SK-N-SH treated with all-trans-retinoic acid at 6 μM for 48 hours (cell line): ENCODE data around the gene ETS1.

Experiments
- RARB ChIP-seq: fragments of 250-450 bp; sonication (Bioruptor Pico); IDR thresholded peaks from 2 replicates; pipeline ENCODE4 v1.8.0; 2021; ENCODE audit warnings: mild to moderate bottlenecking, moderate library complexity
- TOX ChIP-seq: fragments of 250-450 bp; sonication (Bioruptor Pico); IDR thresholded peaks from 2 replicates; pipeline ENCODE4 v1.8.0; 2021; ENCODE audit warnings: mild to moderate bottlenecking, moderate library complexity, borderline replicate concordance
- ZNF565 ChIP-seq: fragments of 450-650 bp; formaldehyde crosslinking; conservative IDR thresholded peaks from 2 replicates; pipeline ENCODE4 v1.5.0; 2020; ENCODE audit warnings: low read depth, mild to moderate bottlenecking, moderate library complexity

DNA sequence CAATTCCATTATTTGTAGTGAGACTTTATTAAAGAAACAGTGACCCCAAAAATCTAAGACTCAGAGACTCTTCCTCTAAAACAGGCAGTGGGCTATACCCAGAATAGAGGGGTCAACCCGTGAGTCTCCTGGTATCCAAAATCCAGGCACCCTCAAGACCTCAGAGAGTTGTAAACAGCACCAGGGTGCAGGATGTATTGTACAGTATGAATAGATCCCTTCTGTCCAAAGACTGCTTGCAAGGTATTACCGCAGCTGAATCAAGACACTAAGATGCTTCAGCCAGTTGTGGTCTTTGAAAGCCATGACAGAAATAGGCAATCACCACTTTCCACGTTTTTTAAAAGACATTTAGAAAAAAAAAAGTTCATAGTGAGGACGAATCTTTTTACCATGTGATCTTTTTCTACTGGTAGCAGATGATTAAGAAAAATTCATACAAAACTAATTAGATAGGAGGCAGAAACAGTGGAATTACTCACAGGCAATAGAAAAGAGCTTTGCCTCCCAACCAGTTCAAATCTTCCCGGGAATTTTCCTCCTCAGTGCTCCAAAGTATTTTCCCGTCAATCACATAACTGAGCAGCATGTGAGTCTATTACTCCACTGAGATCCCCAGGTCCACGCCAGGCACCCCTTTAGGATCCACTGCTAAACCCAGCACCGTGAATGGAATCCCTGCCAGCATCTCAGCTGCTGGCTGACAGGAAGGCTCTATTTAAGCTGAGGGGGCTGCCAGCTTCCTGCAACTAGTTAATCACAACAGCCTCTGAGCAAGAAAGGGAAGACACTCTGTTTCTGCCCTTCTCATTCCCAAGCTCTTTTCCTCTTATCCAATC is 113.1 kb downstream of the ETS1 start:
- TF ChIP-seq TOX (CRISPR knock-in tag) (no peak), ZNF565 (CRISPR knock-in tag) (no peak), RARB (CRISPR knock-in tag) (no peak)
